GM18499 (cell line): ENCODE measurements around the gene IQCF2.
"Not testable (repeated sequence)": the region's sequence is repeated elsewhere in the genome, so short reads cannot be mapped to it uniquely, and the experiment has no call there.

Experiments used
- ATAC-seq: cut with Tn5 transposase; IDR thresholded peaks from one replicate; pipeline ENCODE4 v1.9.1; 2021; ENCODE audit warnings: moderate number of reproducible peaks; ENCODE audit not compliant: insufficient read depth, unreplicated experiment

IQCF2 gene

GRCh38 chr3:51860703-51861665 is at the start of gene IQCF2:
IQCF2 (plus strand) TSS chr3:51861615; CDS start chr3:51861667, 52 bp downstream.
- no peak for ATAC-seq

- no peak for ATAC-seq
Observed at GRCh38 chr3:51813539-51813938, 47.9 kb upstream of the IQCF2 start.

- no peak for ATAC-seq
Observed at GRCh38 chr3:51814034-51814433, 47.4 kb upstream of the IQCF2 start.

GRCh38 chr3:51815614-51816013 is 45.8 kb upstream of the IQCF2 start:
- no peak for ATAC-seq

GRCh38 chr3:51816723-51817122 is 44.7 kb upstream of the IQCF2 start:
- no peak for ATAC-seq

GRCh38 chr3:51817375-51817774 is 44.0 kb upstream of the IQCF2 start:
- ATAC-seq: no peak

- ATAC-seq: no peak
Observed at GRCh38 chr3:51819151-51819550, 42.3 kb upstream of the IQCF2 start.

GRCh38 chr3:51819709-51820406 is 41.6 kb upstream of the IQCF2 start:
- no peak for ATAC-seq

- no peak for ATAC-seq
Observed at GRCh38 chr3:51828297-51828696, 33.1 kb upstream of the IQCF2 start.

GRCh38 chr3:51830345-51830744 is 31.1 kb upstream of the IQCF2 start:
- ATAC-seq: no peak

GRCh38 chr3:51830836-51831385 is 30.5 kb upstream of the IQCF2 start:
- ATAC-seq: no peak

- no peak for ATAC-seq
Observed at GRCh38 chr3:51836606-51837005, 24.8 kb upstream of the IQCF2 start.

- ATAC-seq: no peak
Observed at GRCh38 chr3:51845129-51845528, 16.3 kb upstream of the IQCF2 start.

- ATAC-seq: not testable (repeated sequence)
Observed at GRCh38 chr3:51855411-51855810, 6.0 kb upstream of the IQCF2 start.

- ATAC-seq: no peak
Observed at GRCh38 chr3:51862886-51863285, 1.5 kb downstream of the IQCF2 start.

GRCh38 chr3:51868896-51869295 is 7.5 kb downstream of the IQCF2 start:
- ATAC-seq: not testable (repeated sequence)

GRCh38 chr3:51869304-51869703 is 7.9 kb downstream of the IQCF2 start:
- no peak for ATAC-seq

GRCh38 chr3:51873253-51873766 is 11.9 kb downstream of the IQCF2 start:
- no peak for ATAC-seq

- no peak for ATAC-seq
Observed at GRCh38 chr3:51873876-51874275, 12.5 kb downstream of the IQCF2 start.

- ATAC-seq: no peak
Observed at GRCh38 chr3:51874411-51874810, 13.0 kb downstream of the IQCF2 start.

GRCh38 chr3:51874889-51875288 is 13.5 kb downstream of the IQCF2 start:
- no peak for ATAC-seq
